Epithelial cell of umbilical artery (primary cell): ENCODE results near the gene MACIR. TPM values are rescaled to one million over a fixed set of nuclear protein-coding genes. Genes with fewer than 3 reads are reported as not detected.

Experiments used
- total RNA-seq: library from RNA; depleted of rRNA; stranded (reverse); fragments of >200 nt; gene quantifications from 2 replicates; pipeline ENCODE4 v1.2.3, GENCODE V29; 2014

Gene MACIR
- 14.0 and 15.8 TPM in 2 replicates for total RNA-seq

GRCh38 chr5:103258368-103258956, at the start of gene MACIR:
MACIR (plus strand) TSS chr5:103258763; CDS start chr5:103275920, 17,157 bp downstream.

Other genes starting within 250 kb of the MACIR start
- gene GIN1, start 138.6 kb upstream of the MACIR start, total RNA-seq, result 3.2 and 6.5 TPM in 2 replicates
- gene PPIP5K2, start 138.5 kb upstream of the MACIR start, total RNA-seq, result 33.5 and 36.2 TPM in 2 replicates